NCI-H146 treated with DMSO at 0.1 percent for 48 hours (cell line): ENCODE data around the gene PROZ.

Experiments
- DNase-seq: peaks from one replicate; lab custom pipeline; 2025; ENCODE audit not compliant: unreplicated experiment; lab: John Stamatoyannopoulos, UW

The PROZ gene

GRCh38 chr13:113203507-113204377, 45.3 kb downstream of the PROZ start:
- DNase-seq: no peak

GRCh38 chr13:113204378-113204734, 45.9 kb downstream of the PROZ start:
- no peak for DNase-seq

- no peak for DNase-seq
Measured at GRCh38 chr13:113205428-113205931, 47.0 kb downstream of the PROZ start.

DNA sequence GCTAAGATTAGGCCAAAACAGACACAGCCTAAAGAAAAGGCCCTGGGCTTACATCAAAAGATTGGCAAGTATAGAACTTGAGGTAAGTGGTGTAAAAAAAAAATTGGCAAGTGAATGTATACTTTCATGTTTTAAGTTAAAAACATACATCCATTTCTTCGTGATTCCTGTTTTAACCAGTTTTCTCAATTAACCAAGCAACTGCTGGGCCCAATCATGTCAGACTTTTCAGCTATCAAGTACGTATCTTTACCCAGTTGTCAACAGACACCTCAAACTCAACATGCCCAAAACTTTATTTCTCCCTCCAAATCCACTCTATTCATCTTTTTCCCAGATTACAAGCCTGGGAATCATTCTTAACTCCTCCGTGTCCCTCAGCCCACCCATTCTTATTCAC, 49.0 kb downstream of the PROZ start:
- no peak for DNase-seq

- peak; percentile 39 for DNase-seq
Measured at GRCh38 chr13:113207890-113208420, 49.5 kb downstream of the PROZ start.

GRCh38 chr13:113208421-113209335, 50.2 kb downstream of the PROZ start, which contains the start of gene PCID2:
Gene PCID2, minus strand, starts transcription at chr13:113208669. Its CDS starts 35 bp downstream, at chr13:113208634.
- DNase-seq: peak; percentile 74

GRCh38 chr13:113209336-113209758, 50.9 kb downstream of the PROZ start, which contains the start of gene CUL4A:
Gene CUL4A, plus strand, starts transcription at chr13:113209613. Its CDS starts 15 bp downstream, at chr13:113209628.
- peak; percentile 44 for DNase-seq

GRCh38 chr13:113209759-113210421, 51.4 kb downstream of the PROZ start:
- DNase-seq: peak; percentile 18

DNA sequence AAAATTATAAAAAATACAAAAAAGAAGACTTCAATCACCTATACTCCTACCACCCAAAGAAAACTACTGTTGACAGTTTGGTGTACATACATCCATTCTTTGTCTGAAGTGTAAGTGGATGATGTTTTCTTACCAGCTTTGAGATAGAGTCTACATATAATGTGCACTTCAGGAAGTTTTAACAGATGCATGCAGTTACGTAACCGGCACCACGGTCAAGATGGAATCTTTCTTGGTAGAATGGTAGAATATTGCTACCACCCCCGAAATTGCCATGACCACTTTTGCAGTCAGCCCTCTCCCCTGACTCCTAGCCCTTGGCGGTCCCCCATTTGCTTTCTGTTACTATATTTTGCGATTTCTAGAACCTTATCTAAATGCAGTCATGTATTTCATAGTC, 52.4 kb downstream of the PROZ start:
- no peak for DNase-seq

DNA sequence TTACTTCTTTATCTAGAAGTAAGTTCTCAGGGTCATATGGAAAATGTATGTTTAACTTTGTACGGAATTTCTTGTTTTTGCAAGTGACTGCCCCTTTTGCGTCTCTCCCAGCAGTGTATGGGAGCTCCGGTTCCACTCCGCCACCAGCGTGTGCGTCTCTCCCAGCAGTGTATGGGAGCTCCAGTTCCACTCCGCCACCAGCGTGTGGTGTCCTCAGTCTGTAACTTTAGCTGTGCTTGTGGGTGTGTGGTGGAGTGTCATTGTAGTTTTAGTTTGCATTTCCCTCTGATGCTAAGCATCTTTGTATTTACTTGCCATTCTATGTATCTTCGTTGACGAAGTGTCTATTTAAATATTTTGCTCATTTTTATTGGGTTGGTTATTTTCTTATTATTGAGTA, 53.3 kb downstream of the PROZ start:
- DNase-seq: no peak

- no peak for DNase-seq
Measured at GRCh38 chr13:113216254-113217048, 58.0 kb downstream of the PROZ start.

DNA sequence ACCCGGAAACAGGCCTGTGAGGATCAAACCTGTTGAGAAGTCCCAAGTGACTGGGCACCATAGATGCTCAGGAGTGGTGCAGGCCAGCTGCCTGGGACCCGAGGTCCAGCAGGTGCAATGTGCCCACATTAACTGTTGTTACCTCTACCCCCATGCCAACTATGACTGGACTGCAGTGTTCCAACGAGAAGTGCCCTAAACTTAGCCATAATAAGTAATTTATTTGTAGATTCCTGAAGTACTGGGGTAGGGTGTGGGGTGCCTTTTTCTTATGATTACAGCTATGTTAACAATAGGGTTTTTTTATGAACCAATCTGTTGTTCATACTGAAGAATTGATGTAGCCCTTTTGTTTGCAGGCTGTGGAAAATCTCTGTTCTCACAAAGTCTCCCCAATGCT, 60.1 kb downstream of the PROZ start:
- DNase-seq: no peak

DNA sequence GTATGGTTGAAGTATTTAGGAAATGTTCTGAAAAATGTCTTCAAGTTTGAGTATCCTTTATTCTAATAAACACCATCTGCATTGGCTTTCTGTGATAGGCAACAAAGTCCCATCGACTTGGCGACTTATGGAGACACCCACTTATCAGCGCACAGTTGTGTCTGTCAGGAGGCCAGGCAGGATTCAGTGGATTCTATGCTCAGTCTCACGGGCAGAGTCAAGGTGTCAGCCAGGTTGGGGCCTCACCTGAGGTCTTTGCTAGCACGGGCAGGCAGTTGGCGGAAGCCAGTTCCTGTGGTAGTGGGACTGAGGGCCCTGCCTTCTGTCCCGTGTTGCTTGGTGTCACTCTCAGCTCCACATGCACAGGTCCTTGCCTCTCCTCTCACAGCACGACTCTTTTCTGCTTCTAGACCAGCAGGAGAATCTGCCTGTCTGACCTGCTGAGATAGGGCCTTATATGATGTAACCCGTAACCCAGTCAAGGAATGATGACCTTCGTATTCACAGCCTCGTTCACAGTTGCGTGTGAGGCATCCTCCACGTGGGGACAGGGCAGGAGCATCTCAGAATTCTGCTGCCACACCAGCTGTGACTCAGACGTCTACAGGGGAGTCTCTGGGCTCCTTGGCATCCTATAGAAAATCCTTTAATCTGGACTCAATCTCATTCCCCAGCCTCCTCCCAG, 61.0 kb downstream of the PROZ start:
- DNase-seq: no peak

- DNase-seq: no peak
Measured at GRCh38 chr13:113220141-113220598, 61.7 kb downstream of the PROZ start.

DNA sequence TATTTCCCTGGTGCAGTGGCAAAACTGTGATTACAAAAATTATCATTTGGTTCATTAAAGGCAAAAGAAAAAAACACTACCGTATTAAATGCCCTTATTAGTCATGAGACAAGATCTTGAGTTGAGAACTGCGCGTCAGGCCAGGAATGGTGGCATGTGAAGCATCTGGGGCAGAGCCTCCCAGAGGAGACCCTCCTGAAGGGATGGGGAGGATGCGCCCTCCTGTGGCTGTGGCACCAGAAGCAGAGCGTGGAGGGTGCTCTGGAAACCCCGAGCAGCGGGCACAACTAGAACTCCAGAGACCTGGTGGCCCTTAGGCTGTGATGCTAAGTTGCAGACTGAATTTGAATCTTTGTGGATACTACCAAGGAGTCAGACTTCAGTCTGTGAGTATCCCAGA, 62.4 kb downstream of the PROZ start:
- no peak for DNase-seq
